OCI-LY7 (cell line): ENCODE measurements around the gene FAM193B. TPM values are rescaled to one million over a fixed set of nuclear protein-coding genes. Genes with fewer than 3 reads are reported as not detected.

Experiments
- BruUV-seq: library from RNA; stranded (reverse); fragments of 400-500 nt; replicated peaks from 2 replicates; lab custom pipeline; 2021; lab: Mats Ljungman, UMichigan
- CTCF ChIA-PET: fragments of 300-600 bp; sonication (Branson Sonifier 250); formaldehyde crosslinking; loops from one replicate; lab custom pipeline; 2022; ENCODE audit warnings: antibody characterized with exemption; ENCODE audit not compliant: unreplicated experiment; lab: Charles Lee
- POLR2A ChIA-PET: fragments of 300-600 bp; sonication (Branson Sonifier 250); formaldehyde crosslinking; loops from one replicate; lab custom pipeline; 2022; ENCODE audit warnings: antibody characterized with exemption; lab: Charles Lee
- DNase-seq: peaks from one replicate; pipeline ENCODE4 v3.0.0-alpha.2; 2015; ENCODE audit warnings: low spot score
- H2AFZ ChIP-seq: fragments of 200-600 bp; sonication (generic), shearing (Covaris generic); 2 replicates; pipeline ENCODE4 v1.6.1; 2014; ENCODE audit warnings: mild to moderate bottlenecking, antibody characterized with exemption, low read length, moderate library complexity
- H3K27ac ChIP-seq: fragments of 200-600 bp; sonication (generic); 2 replicates; pipeline ENCODE4 v1.5.1; 2014; ENCODE audit warnings: mixed run types, low read depth, mild to moderate bottlenecking, moderate library complexity, low read length, inconsistent platforms; ENCODE audit not compliant: poor library complexity, severe bottlenecking
- H3K36me3 ChIP-seq: fragments of 200-600 bp; sonication (generic); 2 replicates; pipeline ENCODE4 v1.6.1; 2014; ENCODE audit warnings: mild to moderate bottlenecking, antibody characterized with exemption, low read length, moderate library complexity, mixed read lengths; ENCODE audit not compliant: insufficient read depth
- H3K4me1 ChIP-seq: fragments of 200-600 bp; sonication (generic); 2 replicates; pipeline ENCODE4 v1.5.1; 2014; ENCODE audit warnings: mild to moderate bottlenecking, low read length; ENCODE audit not compliant: insufficient read depth, poor library complexity, severe bottlenecking
- H3K4me2 ChIP-seq: fragments of 200-600 bp; sonication (generic); 2 replicates; pipeline ENCODE4 v1.6.1; 2014; ENCODE audit warnings: mild to moderate bottlenecking, low read length
- H3K4me3 ChIP-seq: fragments of 200-600 bp; sonication (generic); 2 replicates; pipeline ENCODE4 v1.5.1; 2014; ENCODE audit warnings: mild to moderate bottlenecking, low read depth, low read length; ENCODE audit not compliant: poor library complexity, severe bottlenecking
- H3K79me2 ChIP-seq: fragments of 200-600 bp; sonication (generic); 2 replicates; pipeline ENCODE4 v1.6.1; 2016; ENCODE audit warnings: low read depth, mild to moderate bottlenecking, low read length, moderate library complexity, mixed read lengths; ENCODE audit not compliant: insufficient read depth
- H3K9me2 ChIP-seq: fragments of 200-600 bp; sonication (generic); 2 replicates; pipeline ENCODE4 v1.6.1; 2016; ENCODE audit warnings: mild to moderate bottlenecking, low read length, mixed read lengths; ENCODE audit not compliant: insufficient read depth
- H3K9me3 ChIP-seq: fragments of 200-600 bp; sonication (generic); 2 replicates; pipeline ENCODE4 v1.6.1; 2014; ENCODE audit warnings: mild to moderate bottlenecking, mixed run types, low read length, mixed read lengths
- H4K20me1 ChIP-seq: fragments of 200-600 bp; sonication (generic); 2 replicates; pipeline ENCODE4 v1.6.1; 2014; ENCODE audit warnings: mild to moderate bottlenecking, antibody characterized with exemption, low read length, moderate library complexity, mixed read lengths; ENCODE audit not compliant: insufficient read depth
- CTCF ChIP-seq: fragments of 200-600 bp; sonication (generic); conservative IDR thresholded peaks from 2 replicates; pipeline ENCODE4 v1.5.1; 2014; ENCODE audit warnings: mild to moderate bottlenecking, antibody characterized with exemption, low read length, moderate library complexity, mixed read lengths
- EZH2phosphoT487 ChIP-seq: fragments of 200-600 bp; sonication (generic); IDR thresholded peaks from 2 replicates; pipeline ENCODE4 v1.6.1; 2018; ENCODE audit warnings: low read depth, borderline replicate concordance, mild to moderate bottlenecking, mixed run types, antibody characterized with exemption, low read length, moderate library complexity, mixed read lengths
- intact Hi-C: fragments of 100-400 bp; cut with micrococcal nuclease; formaldehyde crosslinking; loops from one replicate; pipeline ENCODE4 v1.10.0; 2022; ENCODE audit not compliant: unreplicated experiment
- total RNA-seq, 2 experiments: library from RNA; depleted of rRNA in 1 of 2; stranded (reverse); fragments of >200 nt in 1 of 2; shearing (Covaris generic) in 1 of 2; gene quantifications; 2 replicates each; pipeline ENCODE4 v1.2.3, GENCODE V29; 2014 to 2022

Gene FAM193B
- total RNA-seq, 2 experiments from 2014 or later, result 63.2 to 104 TPM

DNA sequence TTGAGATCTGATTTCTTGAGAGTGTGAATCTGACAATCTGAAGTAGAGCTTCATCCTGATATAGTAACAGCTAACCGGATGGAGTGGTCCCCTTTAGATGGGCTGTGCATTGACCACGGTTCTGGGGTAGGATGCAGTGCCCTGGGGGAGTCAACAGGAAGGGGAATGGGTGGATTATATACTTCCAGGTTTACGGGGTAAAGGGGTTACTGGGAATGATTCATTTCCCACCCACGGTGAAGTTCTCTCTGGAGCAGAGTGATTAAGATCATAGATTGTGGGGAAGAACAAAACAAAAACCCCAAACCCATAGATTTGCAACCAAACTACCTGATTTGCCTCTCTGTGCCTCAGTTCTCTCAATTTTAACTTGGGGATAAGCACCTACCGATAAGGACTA, 44.1 kb upstream of the FAM193B start:
- POLR2A ChIA-PET, result interaction anchor here (0.6 kb wide), 1 partner anchor 21 kb away, joined by 5 read pairs; no protein-coding TSS in a partner anchor
- intact Hi-C loops, result loop anchor here (10.0 kb wide), 2 partner anchors 194 to 466 kb away; partner anchors contain the start of genes F12 and PFN3
- no peaks in the 10 kb centered on the region for H4K20me1 ChIP-seq
- CTCF ChIA-PET, result no interaction called here
- no peak overlapping the region for H3K27ac ChIP-seq
- no peak overlapping the region for H3K4me3 ChIP-seq
- no peaks in the 10 kb centered on the region for H3K9me2 ChIP-seq
- no TSS peak for BruUV-seq
- no peak overlapping the region for H3K4me2 ChIP-seq
- no peak overlapping the region for H2AFZ ChIP-seq
- H3K36me3 ChIP-seq, result peaks cover 36% of the 10 kb centered on the region
- TF ChIP-seq CTCF (no peak), EZH2phosphoT487 (no peak)
- peaks cover 13% of the 10 kb centered on the region; the same call in 1 of the 2 replicates for H3K79me2 ChIP-seq
- no peaks in the 10 kb centered on the region for H3K9me3 ChIP-seq
- peaks cover 18% of the 10 kb centered on the region for H3K4me1 ChIP-seq
- no peak for DNase-seq

DNA sequence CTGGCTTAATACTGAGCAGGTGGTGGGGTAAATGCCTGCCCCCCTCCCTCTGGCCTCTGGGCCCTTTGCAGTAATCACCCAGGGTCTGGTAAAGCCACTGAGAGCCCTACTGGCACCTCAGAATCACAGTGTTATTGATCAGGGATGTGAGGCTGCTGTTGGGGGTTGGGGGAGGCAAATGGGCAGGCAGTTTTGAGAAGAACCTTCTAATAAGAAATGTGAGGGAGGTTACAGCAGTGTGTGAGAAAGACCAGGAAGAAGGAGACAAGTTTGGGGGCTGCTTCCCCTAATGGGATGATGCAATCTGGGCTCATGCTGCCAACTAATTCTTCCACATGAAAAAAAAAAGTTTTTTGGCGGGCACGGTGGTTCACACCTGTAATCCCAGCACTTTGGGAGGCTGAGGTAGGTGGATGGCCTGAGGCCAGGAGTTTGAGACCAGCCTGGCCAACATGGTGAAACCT, 42.4 kb upstream of the FAM193B start:
- no peaks in the 10 kb centered on the region for H3K9me3 ChIP-seq
- no peak overlapping the region for H3K4me3 ChIP-seq
- H3K27ac ChIP-seq, result no peak overlapping the region
- ChIA-PET CTCF (no interaction called here), POLR2A (no interaction called here)
- H2AFZ ChIP-seq, result no peak overlapping the region
- no peak overlapping the region for H3K4me2 ChIP-seq
- 0 out of 2 replicates have a peak, but pooled peaks cover 5% of the 10 kb centered on the region for H4K20me1 ChIP-seq
- H3K4me1 ChIP-seq, result peaks cover 26% of the 10 kb centered on the region
- peaks cover 27% of the 10 kb centered on the region for H3K79me2 ChIP-seq
- TF ChIP-seq CTCF, result no peak
- TF ChIP-seq EZH2phosphoT487, result no peak
- H3K36me3 ChIP-seq, result peaks cover 41% of the 10 kb centered on the region
- intact Hi-C loops, result loop anchor here (10.0 kb wide), 2 partner anchors 192 to 468 kb away; partner anchors contain the start of genes F12 and PFN3
- DNase-seq, result no peak
- no TSS peak for BruUV-seq
- no peaks in the 10 kb centered on the region for H3K9me2 ChIP-seq

DNA sequence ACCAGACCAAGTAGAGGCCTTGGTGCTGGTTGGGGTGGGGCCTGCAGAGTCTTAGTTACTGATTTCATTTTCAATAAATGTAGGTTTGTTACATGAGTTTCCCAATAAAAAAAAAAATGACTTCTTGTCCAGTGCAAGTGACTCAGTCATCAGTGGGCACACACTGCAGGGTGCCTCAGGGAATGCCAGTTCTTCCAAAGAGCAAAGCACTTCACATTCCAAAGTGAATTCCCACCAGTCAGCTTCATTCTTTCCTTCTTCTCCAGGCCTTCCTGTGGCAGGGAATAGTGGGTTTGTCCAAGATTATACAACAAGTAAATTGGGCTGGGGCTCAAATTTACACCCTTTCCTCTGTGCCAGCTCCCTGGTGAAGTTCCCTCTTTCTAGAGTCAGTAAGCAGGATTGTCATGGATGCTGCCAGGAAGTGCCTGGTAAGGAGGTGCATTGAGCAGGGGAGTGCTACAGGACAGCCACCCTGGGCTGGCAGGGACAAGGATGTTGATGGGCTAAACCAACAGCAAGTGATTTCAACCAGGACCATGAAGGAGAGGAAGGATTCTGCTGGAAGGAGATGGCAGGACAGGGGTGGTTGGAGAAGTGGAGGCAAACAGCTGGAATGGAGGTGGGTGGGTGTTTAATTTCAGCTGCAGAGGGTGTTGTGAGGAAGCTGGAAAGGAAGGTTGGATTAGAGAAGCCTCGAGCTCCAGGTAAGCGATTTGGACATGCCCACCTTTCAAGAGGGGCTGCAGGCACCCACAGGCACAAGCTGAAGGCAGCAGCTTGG, 41.8 kb upstream of the FAM193B start:
- Histone ChIP-seq H3K4me3 (no peak overlapping the region), H3K27ac (no peak overlapping the region), H3K79me2 (peaks cover 27% of the 10 kb centered on the region), H3K4me1 (peaks cover 26% of the 10 kb centered on the region), H3K9me2 (no peaks in the 10 kb centered on the region), H2AFZ (no peak overlapping the region), H3K9me3 (no peaks in the 10 kb centered on the region), H3K4me2 (no peak overlapping the region), H4K20me1 (0 out of 2 replicates have a peak, but pooled peaks cover 5% of the 10 kb centered on the region), H3K36me3 (peaks cover 41% of the 10 kb centered on the region)
- no TSS peak for BruUV-seq
- POLR2A ChIA-PET, result no interaction called here
- CTCF ChIA-PET, result no interaction called here
- intact Hi-C loops, result loop anchor here (10.0 kb wide), 2 partner anchors 191 to 469 kb away; partner anchors contain the start of genes F12 and PFN3
- DNase-seq, result no peak
- no peak for TF ChIP-seq EZH2phosphoT487
- TF ChIP-seq CTCF, result no peak
